SK-N-SH (cell line): ENCODE results near the gene TBC1D16. TPM values are rescaled to one million over a fixed set of nuclear protein-coding genes. Genes with fewer than 3 reads are reported as not detected.

Source experiments
- CTCF ChIA-PET: fragments of 300-600, 350-600 bp; formaldehyde crosslinking; extraction: SDS; loops from one replicate; lab custom pipeline; 2021; lab: Yijun Ruan, JAX
- POLR2A ChIA-PET: fragments of 350-600 bp; sonication (Branson Sonifier 250); formaldehyde crosslinking; extraction: SDS; loops from one replicate; lab custom pipeline; 2020; ENCODE audit warnings: antibody characterized with exemption, inconsistent platforms; lab: Yijun Ruan, JAX
- DNase-seq: peaks from one replicate; pipeline ENCODE4 v3.0.0; 2012
- H2AFZ ChIP-seq: fragments of 200-600 bp; sonication (generic); 2 replicates; pipeline ENCODE4 v1.8.1; 2016; ENCODE audit warnings: antibody characterized with exemption, mild to moderate bottlenecking, low read depth
- H3F3A ChIP-seq: fragments of 200-600 bp; sonication (generic); replicated peaks from 2 replicates; pipeline ENCODE3; 2016; ENCODE audit warnings: antibody characterized with exemption, mild to moderate bottlenecking; ENCODE audit not compliant: insufficient read depth
- H3K27ac ChIP-seq, 2 experiments: fragments of 200-500 bp in 1 of 2; fragments of 200-600 bp in 1 of 2; sonication (Bioruptor generic) in 1 of 2; sonication (generic), shearing (Covaris generic) in 1 of 2; 2 replicates each; pipeline versions ENCODE4 v1.5.1 to v1.6.1; 2014 to 2016; ENCODE audit warnings: low read depth in 2 of 2, inconsistent platforms in 1 of 2, low read length in 1 of 2, mild to moderate bottlenecking in 1 of 2, mixed read lengths in 1 of 2
- H3K27me3 ChIP-seq: fragments of 200-600 bp; sonication (generic), shearing (Covaris generic); 2 replicates; pipeline ENCODE4 v1.6.1; 2016; ENCODE audit warnings: mixed run types; ENCODE audit not compliant: insufficient read depth
- H3K36me3 ChIP-seq, 2 experiments: fragments of 200-500 bp in 1 of 2; fragments of 200-600 bp in 1 of 2; sonication (Bioruptor generic) in 1 of 2; sonication (generic) in 1 of 2; replicated peaks in 1 of 2; 2 replicates each; pipeline versions ENCODE3 to v1.5.1; 2014 to 2016; ENCODE audit warnings: low read length in 1 of 2, mild to moderate bottlenecking in 1 of 2; ENCODE audit not compliant: insufficient read depth in 2 of 2, control insufficient read depth in 1 of 2
- H3K4me1 ChIP-seq, 2 experiments: fragments of 200-500 bp in 1 of 2; fragments of 200-600 bp in 1 of 2; sonication (Bioruptor generic) in 1 of 2; sonication (generic), shearing (Covaris generic) in 1 of 2; 2 replicates each; pipeline versions ENCODE4 v1.5.1 to v1.6.1; 2014 to 2016; ENCODE audit warnings: low read depth in 1 of 2, low read length in 1 of 2, mixed run types in 1 of 2; ENCODE audit not compliant: insufficient read depth in 2 of 2, control insufficient read depth in 1 of 2
- H3K4me2 ChIP-seq: fragments of 200-600 bp; sonication (generic), shearing (Covaris generic); 2 replicates; pipeline ENCODE4 v1.6.1; 2017; ENCODE audit warnings: mixed run types
- H3K4me3 ChIP-seq, 2 experiments: fragments of 200-500 bp in 1 of 2; fragments of 200-600 bp in 1 of 2; sonication (Bioruptor generic) in 1 of 2; sonication (generic), shearing (Covaris generic) in 1 of 2; 2 replicates each; pipeline versions ENCODE4 v1.5.1 to v1.8.1; 2014 to 2016; ENCODE audit warnings: low read depth in 2 of 2, inconsistent platforms in 1 of 2, low read length in 1 of 2, mild to moderate bottlenecking in 1 of 2, mixed read lengths in 1 of 2, moderate library complexity in 1 of 2
- H3K79me2 ChIP-seq: fragments of 200-600 bp; sonication (generic); 2 replicates; pipeline ENCODE4 v1.8.1; 2017; ENCODE audit warnings: mild to moderate bottlenecking; ENCODE audit not compliant: insufficient read depth
- H3K9ac ChIP-seq: fragments of 200-600 bp; sonication (generic); 2 replicates; pipeline ENCODE4 v1.6.1; 2017; ENCODE audit warnings: mixed run types
- H3K9me2 ChIP-seq: fragments of 200-600 bp; sonication (generic); 2 replicates; pipeline ENCODE4 v1.6.1; 2017; ENCODE audit warnings: mixed run types
- H3K9me3 ChIP-seq: fragments of 200-600 bp; sonication (generic); 2 replicates; pipeline ENCODE4 v1.6.1; 2017; ENCODE audit warnings: mixed run types, mild to moderate bottlenecking, moderate library complexity
- H4K20me1 ChIP-seq: fragments of 200-600 bp; sonication (generic); 2 replicates; pipeline ENCODE4 v1.6.1; 2017; ENCODE audit warnings: mild to moderate bottlenecking, mixed run types; ENCODE audit not compliant: insufficient read depth
- EP300 ChIP-seq, 2 experiments: IDR thresholded peaks; 2 replicates each; pipeline versions ENCODE4 v1.4.0 to v1.6.1; 2012; ENCODE audit warnings: borderline replicate concordance in 1 of 2, low read depth in 1 of 2, low read length in 1 of 2
- FOSL2 ChIP-seq: IDR thresholded peaks from 2 replicates; pipeline ENCODE4 v1.4.0; 2012; ENCODE audit warnings: low read depth, mild to moderate bottlenecking, moderate library complexity, borderline replicate concordance
- MAX ChIP-seq: IDR thresholded peaks from 2 replicates; pipeline ENCODE4 v1.4.0; 2012; ENCODE audit warnings: low read depth
- NFIC ChIP-seq: IDR thresholded peaks from 2 replicates; pipeline ENCODE4 v1.4.0; 2012; ENCODE audit warnings: borderline replicate concordance
- RCOR1 ChIP-seq: fragments of 150-350 bp; IDR thresholded peaks from 2 replicates; pipeline ENCODE4 v1.6.1; 2017; ENCODE audit warnings: antibody characterized with exemption, low read length
- REST ChIP-seq: IDR thresholded peaks from 2 replicates; pipeline ENCODE4 v1.6.1; 2012; ENCODE audit warnings: mild to moderate bottlenecking, low read depth, low read length, moderate library complexity
- SIN3A ChIP-seq: IDR thresholded peaks from 2 replicates; pipeline ENCODE4 v1.6.1; 2012; ENCODE audit warnings: low read depth, mild to moderate bottlenecking, low read length, moderate library complexity, borderline replicate concordance
- TEAD4 ChIP-seq: IDR thresholded peaks from 2 replicates; pipeline ENCODE4 v1.4.0; 2012; ENCODE audit warnings: mild to moderate bottlenecking, borderline replicate concordance; ENCODE audit not compliant: insufficient read depth
- USF1 ChIP-seq: IDR thresholded peaks from 2 replicates; pipeline ENCODE4 v1.4.0; 2012; ENCODE audit warnings: low read depth, borderline replicate concordance
- WGBS: methylation state at CpG from one replicate; pipeline ENCODE4 v1.1.6; 2017; ENCODE audit warnings: low lambda C conversion rate; 5-methylcytosine and 5-hydroxymethylcytosine counted together
- polyA plus RNA-seq, 3 experiments: library from polyadenylated mRNA; depleted of rRNA; stranded (reverse); fragments of >200 nt; gene quantifications; 2 replicates each; pipeline ENCODE4 v1.2.3, GENCODE V29; 2012
- TF ChIP-seq, protein P1 (sequence below): fragments of 150-350 bp; IDR thresholded peaks from 2 replicates; pipeline ENCODE4 v1.6.1; 2017; ENCODE audit warnings: antibody characterized with exemption, low read length, low read depth, borderline replicate concordance

TBC1D16 gene
- polyA plus RNA-seq, 1 of the 3 experiments (the other 2 are of a cell fraction): 14.5 TPM

- Histone ChIP-seq H3K4me1 (peaks cover 0 to 5% of the 10 kb centered on the region in 2 experiments; a peak in 1 of 4 replicates), H3K27me3 (no peaks in the 10 kb centered on the region), H3K79me2 (peaks cover 11% of the 10 kb centered on the region; the same call in 1 of the 2 replicates), H2AFZ (no peak overlapping the region), H4K20me1 (peaks cover 35% of the 10 kb centered on the region), H3K9ac (no peak overlapping the region), H3K4me2 (no peak overlapping the region), H3K4me3 (no peak overlapping the region), H3F3A (no peaks in the 10 kb centered on the region), H3K9me3 (no peaks in the 10 kb centered on the region), H3K36me3 (peaks cover 4 to 18% of the 10 kb centered on the region in 2 experiments), H3K27ac (no peak overlapping the region), H3K9me2 (no peaks in the 10 kb centered on the region)
- TF ChIP-seq SIN3A (no peak), EP300 (IDR thresholded peaks at IDR 0.05; ENCODE audit: borderline replicate concordance in 1 of 2, low read depth in 1 of 2, low read length in 1 of 2) (no peak), RCOR1 (no peak), USF1 (no peak), NFIC (no peak), TEAD4 (no peak), REST (no peak), FOSL2 (no peak), MAX (no peak)
- TF ChIP-seq, protein P1, sequence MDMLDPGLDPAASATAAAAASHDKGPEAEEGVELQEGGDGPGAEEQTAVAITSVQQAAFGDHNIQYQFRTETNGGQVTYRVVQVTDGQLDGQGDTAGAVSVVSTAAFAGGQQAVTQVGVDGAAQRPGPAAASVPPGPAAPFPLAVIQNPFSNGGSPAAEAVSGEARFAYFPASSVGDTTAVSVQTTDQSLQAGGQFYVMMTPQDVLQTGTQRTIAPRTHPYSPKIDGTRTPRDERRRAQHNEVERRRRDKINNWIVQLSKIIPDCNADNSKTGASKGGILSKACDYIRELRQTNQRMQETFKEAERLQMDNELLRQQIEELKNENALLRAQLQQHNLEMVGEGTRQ: no peak
- 89% methylated on average over 22 of the region's 30 CpGs for WGBS
- ChIA-PET POLR2A (no interaction called here), CTCF (interaction anchor here (0.6 to 12.1 kb wide), 42 partner anchors 9 to 942 kb away, joined by 3 to 209 read pairs (median 5); partner anchors contain the start of genes CBX2, CBX4, ENDOV and GAA)
- DNase-seq: no peak
Observed at GRCh38 chr17:80006811-80007752, 28.6 kb downstream of the TBC1D16 start.
